ENCODE results near the gene ZFAND6.

The ZFAND6 gene

GRCh38 chr15:80070840-80071239 lies 11.4 kb downstream of the ZFAND6 start:
- TF ChIP-seq, protein P1, sequence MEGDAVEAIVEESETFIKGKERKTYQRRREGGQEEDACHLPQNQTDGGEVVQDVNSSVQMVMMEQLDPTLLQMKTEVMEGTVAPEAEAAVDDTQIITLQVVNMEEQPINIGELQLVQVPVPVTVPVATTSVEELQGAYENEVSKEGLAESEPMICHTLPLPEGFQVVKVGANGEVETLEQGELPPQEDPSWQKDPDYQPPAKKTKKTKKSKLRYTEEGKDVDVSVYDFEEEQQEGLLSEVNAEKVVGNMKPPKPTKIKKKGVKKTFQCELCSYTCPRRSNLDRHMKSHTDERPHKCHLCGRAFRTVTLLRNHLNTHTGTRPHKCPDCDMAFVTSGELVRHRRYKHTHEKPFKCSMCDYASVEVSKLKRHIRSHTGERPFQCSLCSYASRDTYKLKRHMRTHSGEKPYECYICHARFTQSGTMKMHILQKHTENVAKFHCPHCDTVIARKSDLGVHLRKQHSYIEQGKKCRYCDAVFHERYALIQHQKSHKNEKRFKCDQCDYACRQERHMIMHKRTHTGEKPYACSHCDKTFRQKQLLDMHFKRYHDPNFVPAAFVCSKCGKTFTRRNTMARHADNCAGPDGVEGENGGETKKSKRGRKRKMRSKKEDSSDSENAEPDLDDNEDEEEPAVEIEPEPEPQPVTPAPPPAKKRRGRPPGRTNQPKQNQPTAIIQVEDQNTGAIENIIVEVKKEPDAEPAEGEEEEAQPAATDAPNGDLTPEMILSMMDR (IDR thresholded peaks at IDR 0.05; ENCODE audit: control insufficient read depth, extremely low read depth, insufficient read depth) = no peak
- DNase-seq (ENCODE audit: low read depth) = no peak
- H3K4me3 ChIP-seq (ENCODE audit: low read depth, low read length) = peak overlapping the region; percentile 24; the same call in 1 of the 2 replicates

- DNase-seq (ENCODE audit: low read depth) = no peak
- TF ChIP-seq, protein P1 (IDR thresholded peaks at IDR 0.05; ENCODE audit: control insufficient read depth, extremely low read depth, insufficient read depth) = no peak
- H3K4me3 ChIP-seq (ENCODE audit: low read depth, low read length) = peak overlapping the region; percentile 65
These were observed 12.2 kb downstream of the ZFAND6 start for GRCh38 chr15:80071652-80072051.

GRCh38 chr15:80072285-80072994 lies 13.0 kb downstream of the ZFAND6 start:
- DNase-seq (ENCODE audit: low read depth) = peak; percentile 93
- peak overlapping the region; percentile 65 for H3K4me3 ChIP-seq (ENCODE audit: low read depth, low read length)
- TF ChIP-seq, protein P1 (IDR thresholded peaks at IDR 0.05; ENCODE audit: control insufficient read depth, extremely low read depth, insufficient read depth) = no peak

- no peak for DNase-seq (ENCODE audit: low read depth)
- TF ChIP-seq, protein P1 (IDR thresholded peaks at IDR 0.05; ENCODE audit: control insufficient read depth, extremely low read depth, insufficient read depth) = no peak
- peak overlapping the region; percentile 65 for H3K4me3 ChIP-seq (ENCODE audit: low read depth, low read length)
These were observed 13.7 kb downstream of the ZFAND6 start for GRCh38 chr15:80073197-80073596.

DNA sequence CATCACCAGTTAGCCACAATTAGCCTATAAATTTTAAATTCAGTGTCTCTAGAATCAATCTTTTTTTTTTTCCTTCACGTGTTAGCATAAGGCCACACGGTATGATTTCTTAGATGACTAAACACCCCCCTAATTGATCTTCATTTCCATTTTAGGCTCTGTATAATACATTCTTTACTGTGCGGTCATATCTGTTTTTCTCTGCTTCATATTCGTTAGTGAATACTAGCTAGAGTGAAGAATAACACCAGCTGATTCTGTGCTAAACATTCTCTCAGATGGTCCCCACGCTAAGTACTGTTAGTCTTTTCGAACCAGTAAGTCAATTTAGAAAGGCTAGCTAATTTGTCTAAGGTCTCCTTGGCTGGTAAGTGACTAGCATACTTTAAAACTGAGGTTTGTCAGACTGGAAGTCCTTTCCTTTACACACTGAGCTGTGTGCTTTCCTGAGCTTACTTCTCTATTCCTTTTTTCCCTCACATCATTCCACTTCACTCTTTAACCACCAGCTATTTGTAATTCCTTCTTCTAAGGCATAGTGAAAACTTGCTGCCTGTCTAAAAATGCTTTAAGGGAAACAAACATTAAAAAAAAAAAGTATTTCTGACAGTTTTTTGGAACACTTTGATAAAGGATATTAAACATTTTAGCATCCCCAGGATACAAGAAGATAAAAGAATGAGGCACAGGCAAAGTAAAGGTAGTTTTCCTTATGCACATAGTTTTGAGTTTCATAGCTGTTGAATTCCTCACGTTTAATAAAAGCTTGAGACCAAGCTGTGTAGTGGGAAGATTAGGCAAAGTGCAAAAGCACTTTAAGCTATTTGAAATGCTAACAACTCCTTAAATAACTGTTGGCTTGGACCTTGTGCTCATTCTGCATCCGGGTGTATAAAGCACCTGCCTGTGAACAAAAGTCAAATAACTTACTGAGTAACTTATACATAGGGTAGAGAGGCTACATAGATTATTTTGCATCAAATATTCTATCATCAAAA lies 17.1 kb downstream of the ZFAND6 start:
- no peak overlapping the region for H3K4me3 ChIP-seq (ENCODE audit: low read depth, low read length)
- no peak for DNase-seq (ENCODE audit: low read depth)
- TF ChIP-seq, protein P1 (IDR thresholded peaks at IDR 0.05; ENCODE audit: control insufficient read depth, extremely low read depth, insufficient read depth) = no peak

GRCh38 chr15:80081390-80081789 lies 21.9 kb downstream of the ZFAND6 start:
- no peak for DNase-seq (ENCODE audit: low read depth)
- H3K4me3 ChIP-seq (ENCODE audit: low read depth, low read length) = no peak overlapping the region
- TF ChIP-seq, protein P1 (IDR thresholded peaks at IDR 0.05; ENCODE audit: control insufficient read depth, extremely low read depth, insufficient read depth) = no peak
